ENCODE measurements around the gene PARVG. TPM values are rescaled to one million over a fixed set of nuclear protein-coding genes. Genes with fewer than 3 reads are reported as not detected.

PARVG gene
- total RNA-seq, 2 donors from 2014 or later, result 0.11 to 0.44 TPM

DNA sequence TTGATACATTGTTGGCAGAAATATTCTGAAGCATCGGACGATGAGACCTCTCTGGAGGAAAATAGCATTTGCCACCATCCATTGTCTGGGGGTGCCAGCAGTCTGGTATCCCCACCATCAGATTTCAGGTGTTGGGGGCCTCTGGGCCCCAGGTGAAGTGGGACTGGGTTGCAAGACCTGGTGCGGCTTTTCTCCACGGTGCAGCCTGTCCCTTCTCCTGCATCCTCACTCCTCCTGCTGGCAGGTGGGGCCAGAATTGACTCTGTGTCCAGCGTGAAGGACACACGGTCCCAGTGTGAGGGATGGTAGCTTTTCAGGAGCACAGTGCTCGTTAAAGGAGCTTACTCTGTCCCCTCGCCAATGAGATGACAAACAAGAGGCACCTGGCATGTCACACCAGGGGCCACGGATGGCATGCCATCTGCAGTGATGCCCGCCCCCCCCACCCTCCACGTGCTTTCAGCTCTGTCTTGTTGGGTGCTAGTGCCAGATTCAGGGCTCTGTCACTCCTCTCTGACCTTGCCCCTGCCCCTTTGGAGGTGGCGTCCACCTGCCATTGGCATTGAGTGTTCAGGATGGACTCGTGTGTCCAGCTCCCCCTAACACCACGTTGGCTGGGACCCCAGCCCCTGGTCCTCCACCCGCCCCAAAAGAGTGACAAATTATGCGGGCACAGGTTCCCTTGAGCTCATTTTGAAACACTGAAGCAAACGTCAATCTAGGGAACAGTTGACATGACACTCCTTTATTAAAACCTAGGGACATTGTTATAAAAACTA lies 62.4 kb downstream of the PARVG start:
- 88 to 89% methylated on average over 11 to 17 of the region's 17 CpGs for WGBS, 2 experiments (ENCODE audit: insufficient coverage in 1 of 2, insufficient read length in 1 of 2)
- Histone ChIP-seq H3K27ac (ENCODE audit: low read depth, low read length) (no peak overlapping the region), H3K9me3 (ENCODE audit: control insufficient read depth, low read length) (no peaks in the 10 kb centered on the region), H3K36me3 (ENCODE audit: control insufficient read depth, insufficient read depth, low read length) (no peaks in the 10 kb centered on the region), H3K4me3 (ENCODE audit: low read length) (no peak overlapping the region), H3K9ac (ENCODE audit: extremely low read depth, low read length, poor library complexity, severe bottlenecking) (no peak overlapping the region), H3K4me1 (ENCODE audit: control insufficient read depth, insufficient read depth, low read length) (no peaks in the 10 kb centered on the region), H3K27me3 (ENCODE audit: control insufficient read depth, insufficient read depth, low read length, poor library complexity, severe bottlenecking) (no peaks in the 10 kb centered on the region)
- TF ChIP-seq, protein P1, sequence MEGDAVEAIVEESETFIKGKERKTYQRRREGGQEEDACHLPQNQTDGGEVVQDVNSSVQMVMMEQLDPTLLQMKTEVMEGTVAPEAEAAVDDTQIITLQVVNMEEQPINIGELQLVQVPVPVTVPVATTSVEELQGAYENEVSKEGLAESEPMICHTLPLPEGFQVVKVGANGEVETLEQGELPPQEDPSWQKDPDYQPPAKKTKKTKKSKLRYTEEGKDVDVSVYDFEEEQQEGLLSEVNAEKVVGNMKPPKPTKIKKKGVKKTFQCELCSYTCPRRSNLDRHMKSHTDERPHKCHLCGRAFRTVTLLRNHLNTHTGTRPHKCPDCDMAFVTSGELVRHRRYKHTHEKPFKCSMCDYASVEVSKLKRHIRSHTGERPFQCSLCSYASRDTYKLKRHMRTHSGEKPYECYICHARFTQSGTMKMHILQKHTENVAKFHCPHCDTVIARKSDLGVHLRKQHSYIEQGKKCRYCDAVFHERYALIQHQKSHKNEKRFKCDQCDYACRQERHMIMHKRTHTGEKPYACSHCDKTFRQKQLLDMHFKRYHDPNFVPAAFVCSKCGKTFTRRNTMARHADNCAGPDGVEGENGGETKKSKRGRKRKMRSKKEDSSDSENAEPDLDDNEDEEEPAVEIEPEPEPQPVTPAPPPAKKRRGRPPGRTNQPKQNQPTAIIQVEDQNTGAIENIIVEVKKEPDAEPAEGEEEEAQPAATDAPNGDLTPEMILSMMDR (conservative IDR thresholded peaks at IDR 0.05), result no peak
- Mint-ChIP-seq H3K9me3 (no peaks in the 10 kb centered on the region), H3K4me1 (no peaks in the 10 kb centered on the region), H3K27ac (no peak overlapping the region), H3K4me3 (no peak overlapping the region), H3K36me3 (ENCODE audit: low read depth) (no peaks in the 10 kb centered on the region), H3K27me3 (ENCODE audit: insufficient read depth) (no peaks in the 10 kb centered on the region)
- peak; percentile 37 for DNase-seq

DNA sequence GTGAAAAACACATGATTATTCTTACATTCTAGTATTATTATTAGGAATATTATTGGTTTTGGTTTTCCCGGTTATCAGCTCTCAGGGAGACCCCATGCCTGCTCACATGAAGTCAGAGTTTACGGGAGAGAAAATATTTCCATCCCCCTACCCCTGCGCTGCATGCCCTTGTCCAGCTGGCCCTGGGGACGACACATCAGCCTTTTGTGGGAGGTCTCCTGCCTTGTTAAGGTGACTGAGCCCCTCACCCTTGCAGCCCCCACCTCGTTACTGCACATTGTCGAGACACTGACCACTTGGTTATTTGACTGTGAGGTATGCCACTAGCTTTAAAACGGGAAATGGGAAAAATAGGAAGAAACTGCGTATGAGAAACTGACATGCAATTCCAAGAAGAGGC lies 63.0 kb downstream of the PARVG start:
- H3K27me3 Mint-ChIP-seq (ENCODE audit: insufficient read depth), result no peaks in the 10 kb centered on the region
- no peak overlapping the region for H3K9ac ChIP-seq (ENCODE audit: extremely low read depth, low read length, poor library complexity, severe bottlenecking)
- DNase-seq, result no peak
- H3K4me1 ChIP-seq (ENCODE audit: control insufficient read depth, insufficient read depth, low read length), result no peaks in the 10 kb centered on the region
- H3K27me3 ChIP-seq (ENCODE audit: control insufficient read depth, insufficient read depth, low read length, poor library complexity, severe bottlenecking), result no peaks in the 10 kb centered on the region
- no peak overlapping the region for H3K27ac ChIP-seq (ENCODE audit: low read depth, low read length)
- H3K4me3 Mint-ChIP-seq, result no peak overlapping the region
- no peaks in the 10 kb centered on the region for H3K9me3 Mint-ChIP-seq
- no peaks in the 10 kb centered on the region for H3K36me3 Mint-ChIP-seq (ENCODE audit: low read depth)
- H3K4me3 ChIP-seq (ENCODE audit: low read length), result no peak overlapping the region
- H3K36me3 ChIP-seq (ENCODE audit: control insufficient read depth, insufficient read depth, low read length), result no peaks in the 10 kb centered on the region
- TF ChIP-seq, protein P1 (conservative IDR thresholded peaks at IDR 0.05), result no peak
- no peaks in the 10 kb centered on the region for H3K4me1 Mint-ChIP-seq
- H3K9me3 ChIP-seq (ENCODE audit: control insufficient read depth, low read length), result no peaks in the 10 kb centered on the region
- 89 to 100% methylated on average over 7 to 8 of the region's 8 CpGs for WGBS, 2 experiments (ENCODE audit: insufficient coverage in 1 of 2, insufficient read length in 1 of 2)
- H3K27ac Mint-ChIP-seq, result no peak overlapping the region

DNA sequence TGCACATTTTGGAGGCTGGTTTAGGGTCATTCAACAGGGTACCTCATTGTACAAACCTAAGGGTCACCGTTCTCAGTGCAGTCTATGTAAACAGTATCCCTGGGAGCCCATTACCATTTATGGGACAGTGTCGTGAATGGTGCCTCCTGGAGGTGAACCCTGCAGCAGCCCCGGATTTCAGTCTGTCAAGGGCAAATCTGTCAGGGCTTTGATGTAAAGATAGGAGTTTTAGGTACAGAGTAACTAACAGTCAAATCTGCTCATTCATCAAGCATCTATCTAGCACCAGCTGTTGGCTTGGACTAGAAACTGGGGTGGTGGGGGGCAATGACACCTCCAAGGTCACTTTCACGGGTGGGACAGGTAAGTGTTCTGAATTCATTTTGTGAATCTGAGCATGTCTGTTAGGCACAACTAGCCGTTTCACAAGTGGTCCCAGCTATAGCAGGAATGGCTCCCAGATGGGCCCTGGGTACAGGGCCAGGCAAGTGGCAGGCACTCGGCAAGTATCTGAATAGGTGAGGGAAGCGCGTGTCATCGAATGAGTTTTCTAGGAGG lies 63.6 kb downstream of the PARVG start:
- Histone ChIP-seq H3K27ac (ENCODE audit: low read depth, low read length) (no peak overlapping the region), H3K9me3 (ENCODE audit: control insufficient read depth, low read length) (no peaks in the 10 kb centered on the region), H3K9ac (ENCODE audit: extremely low read depth, low read length, poor library complexity, severe bottlenecking) (no peak overlapping the region), H3K4me3 (ENCODE audit: low read length) (no peak overlapping the region), H3K4me1 (ENCODE audit: control insufficient read depth, insufficient read depth, low read length) (no peaks in the 10 kb centered on the region), H3K36me3 (ENCODE audit: control insufficient read depth, insufficient read depth, low read length) (no peaks in the 10 kb centered on the region), H3K27me3 (ENCODE audit: control insufficient read depth, insufficient read depth, low read length, poor library complexity, severe bottlenecking) (no peaks in the 10 kb centered on the region)
- WGBS, 2 experiments (ENCODE audit: insufficient coverage in 1 of 2, insufficient read length in 1 of 2), result 82 to 84% methylated on average over 6 to 9 of the region's 9 CpGs
- Mint-ChIP-seq H3K4me3 (no peak overlapping the region), H3K27me3 (ENCODE audit: insufficient read depth) (no peaks in the 10 kb centered on the region), H3K4me1 (no peaks in the 10 kb centered on the region), H3K27ac (no peak overlapping the region), H3K9me3 (peaks cover 4% of the 10 kb centered on the region), H3K36me3 (ENCODE audit: low read depth) (no peaks in the 10 kb centered on the region)
- DNase-seq, result peak; percentile 24
- TF ChIP-seq, protein P1 (conservative IDR thresholded peaks at IDR 0.05), result no peak

Measured in endodermal cell (in vitro differentiated cells).